Neural progenitor cell (in vitro differentiated cells): ENCODE data around the gene MTMR6. TPM values are rescaled to one million over a fixed set of nuclear protein-coding genes. Genes with fewer than 3 reads are reported as not detected.

Experiments used
- DNase-seq: peaks from one replicate; pipeline ENCODE4 v3.0.0-alpha.2; 2016; ENCODE audit warnings: low spot score
- H2AFZ ChIP-seq: fragments of 200-600 bp; sonication (generic); replicated peaks from 2 replicates; pipeline ENCODE4 v1.6.1; 2016; ENCODE audit warnings: antibody characterized with exemption
- H3F3A ChIP-seq: fragments of 200-600 bp; sonication (generic); 2 replicates; pipeline ENCODE4 v1.6.1; 2016; ENCODE audit warnings: antibody characterized with exemption, low read depth
- H3K27ac ChIP-seq: fragments of 200-600 bp; sonication (generic); 2 replicates; pipeline ENCODE4 v1.5.1; 2016; ENCODE audit warnings: mild to moderate bottlenecking
- H3K27me3 ChIP-seq: fragments of 200-600 bp; sonication (generic); 2 replicates; pipeline ENCODE4 v1.6.1; 2016; ENCODE audit warnings: mild to moderate bottlenecking, moderate library complexity
- H3K36me3 ChIP-seq: fragments of 200-600 bp; sonication (generic); 2 replicates; pipeline ENCODE4 v1.5.1; 2016
- H3K4me1 ChIP-seq: fragments of 200-600 bp; sonication (generic); 2 replicates; pipeline ENCODE4 v1.6.1; 2016; ENCODE audit warnings: mixed run types
- H3K4me2 ChIP-seq: fragments of 200-600 bp; sonication (generic); 2 replicates; pipeline ENCODE4 v1.6.1; 2016
- H3K4me3 ChIP-seq: fragments of 200-600 bp; sonication (generic); 2 replicates; pipeline ENCODE4 v1.5.1; 2016
- H3K79me2 ChIP-seq: fragments of 200-600 bp; sonication (generic); 2 replicates; pipeline ENCODE4 v1.6.1; 2016; ENCODE audit warnings: low read depth
- H3K9ac ChIP-seq: fragments of 200-600 bp; sonication (generic); 2 replicates; pipeline ENCODE4 v1.6.1; 2016
- H3K9me3 ChIP-seq: fragments of 200-600 bp; sonication (generic); 2 replicates; pipeline ENCODE4 v1.5.1; 2016; ENCODE audit warnings: low read depth
- H4K20me1 ChIP-seq: fragments of 200-600 bp; sonication (generic); 2 replicates; pipeline ENCODE4 v1.6.1; 2016; ENCODE audit warnings: low read depth
- H3K27ac Mint-ChIP-seq: 3 replicates; pipeline ENCODE4 v1.8.0; 2021; ENCODE audit warnings: mixed read lengths
- H3K27me3 Mint-ChIP-seq: 2 replicates; pipeline ENCODE4 v1.8.0; 2022; ENCODE audit warnings: low read depth, mild to moderate bottlenecking, inconsistent platforms, moderate library complexity, mixed read lengths; ENCODE audit not compliant: insufficient read depth
- H3K36me3 Mint-ChIP-seq: 3 replicates; pipeline ENCODE4 v1.8.0; 2021; ENCODE audit warnings: mixed read lengths
- H3K4me1 Mint-ChIP-seq: 3 replicates; pipeline ENCODE4 v1.8.0; 2021; ENCODE audit warnings: mixed read lengths
- H3K4me3 Mint-ChIP-seq: 3 replicates; pipeline ENCODE4 v1.8.0; 2021; ENCODE audit warnings: mild to moderate bottlenecking, moderate library complexity, mixed read lengths
- H3K9me3 Mint-ChIP-seq: 3 replicates; pipeline ENCODE4 v1.8.0; 2020; ENCODE audit warnings: mixed read lengths
- EZH2 ChIP-seq: fragments of 200-600 bp; sonication (generic); IDR thresholded peaks from 2 replicates; pipeline ENCODE4 v1.6.1; 2017; ENCODE audit warnings: antibody characterized with exemption, mild to moderate bottlenecking, moderate library complexity
- EZH2phosphoT487 ChIP-seq: fragments of 200-600 bp; sonication (generic); IDR thresholded peaks from 2 replicates; pipeline ENCODE4 v1.6.1; 2017; ENCODE audit warnings: antibody characterized with exemption
- total RNA-seq: library from RNA; depleted of rRNA; stranded (reverse); fragments of >200 nt; gene quantifications from 2 replicates; pipeline ENCODE4 v1.2.3, GENCODE V29; 2015; ENCODE audit warnings: low replicate concordance
- TF ChIP-seq, protein P1 (sequence below): fragments of 200-600 bp; sonication (generic); IDR thresholded peaks from 2 replicates; pipeline ENCODE4 v1.5.1; 2017; ENCODE audit warnings: antibody characterized with exemption, mild to moderate bottlenecking

MTMR6 gene
- total RNA-seq, 1 donor from 2014 or later: 19.1 TPM

DNA sequence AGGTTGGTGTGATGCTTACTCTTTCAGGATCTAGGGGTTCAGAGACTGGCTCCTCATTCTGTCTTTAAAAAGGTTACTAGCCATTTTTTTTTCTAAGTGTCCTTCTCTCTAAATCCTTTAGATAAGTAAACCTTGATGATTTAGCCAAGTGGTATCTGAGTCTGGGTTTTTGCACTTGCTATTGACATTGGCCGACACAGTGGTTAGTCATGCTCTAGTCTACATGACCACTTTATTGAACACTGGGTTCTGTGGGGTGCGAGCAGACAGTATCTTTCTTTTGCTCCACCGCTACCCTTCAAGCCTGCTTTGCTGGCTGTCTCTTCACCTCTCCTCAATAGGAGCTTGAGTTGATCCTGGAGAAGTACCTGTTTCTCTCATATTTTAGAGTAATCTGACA lies 7.9 kb upstream of the MTMR6 start:
- Histone ChIP-seq H3K9ac (no peak overlapping the region), H3K36me3 (no peaks in the 10 kb centered on the region), H4K20me1 (no peaks in the 10 kb centered on the region), H3K79me2 (no peaks in the 10 kb centered on the region), H3F3A (no peaks in the 10 kb centered on the region), H3K4me3 (no peak overlapping the region), H3K4me2 (no peak overlapping the region), H3K27ac (no peak overlapping the region), H3K4me1 (no peaks in the 10 kb centered on the region), H3K9me3 (no peaks in the 10 kb centered on the region), H2AFZ (no peak overlapping the region), H3K27me3 (peaks cover 64% of the 10 kb centered on the region)
- DNase-seq: no peak
- Mint-ChIP-seq H3K27ac (no peak overlapping the region), H3K27me3 (peaks cover 2% of the 10 kb centered on the region), H3K4me1 (peaks cover 3% of the 10 kb centered on the region), H3K36me3 (no peaks in the 10 kb centered on the region), H3K4me3 (no peak overlapping the region), H3K9me3 (no peaks in the 10 kb centered on the region)
- TF ChIP-seq EZH2phosphoT487: no peak
- TF ChIP-seq, protein P1, sequence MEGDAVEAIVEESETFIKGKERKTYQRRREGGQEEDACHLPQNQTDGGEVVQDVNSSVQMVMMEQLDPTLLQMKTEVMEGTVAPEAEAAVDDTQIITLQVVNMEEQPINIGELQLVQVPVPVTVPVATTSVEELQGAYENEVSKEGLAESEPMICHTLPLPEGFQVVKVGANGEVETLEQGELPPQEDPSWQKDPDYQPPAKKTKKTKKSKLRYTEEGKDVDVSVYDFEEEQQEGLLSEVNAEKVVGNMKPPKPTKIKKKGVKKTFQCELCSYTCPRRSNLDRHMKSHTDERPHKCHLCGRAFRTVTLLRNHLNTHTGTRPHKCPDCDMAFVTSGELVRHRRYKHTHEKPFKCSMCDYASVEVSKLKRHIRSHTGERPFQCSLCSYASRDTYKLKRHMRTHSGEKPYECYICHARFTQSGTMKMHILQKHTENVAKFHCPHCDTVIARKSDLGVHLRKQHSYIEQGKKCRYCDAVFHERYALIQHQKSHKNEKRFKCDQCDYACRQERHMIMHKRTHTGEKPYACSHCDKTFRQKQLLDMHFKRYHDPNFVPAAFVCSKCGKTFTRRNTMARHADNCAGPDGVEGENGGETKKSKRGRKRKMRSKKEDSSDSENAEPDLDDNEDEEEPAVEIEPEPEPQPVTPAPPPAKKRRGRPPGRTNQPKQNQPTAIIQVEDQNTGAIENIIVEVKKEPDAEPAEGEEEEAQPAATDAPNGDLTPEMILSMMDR: no peak
- no peak for TF ChIP-seq EZH2

DNA sequence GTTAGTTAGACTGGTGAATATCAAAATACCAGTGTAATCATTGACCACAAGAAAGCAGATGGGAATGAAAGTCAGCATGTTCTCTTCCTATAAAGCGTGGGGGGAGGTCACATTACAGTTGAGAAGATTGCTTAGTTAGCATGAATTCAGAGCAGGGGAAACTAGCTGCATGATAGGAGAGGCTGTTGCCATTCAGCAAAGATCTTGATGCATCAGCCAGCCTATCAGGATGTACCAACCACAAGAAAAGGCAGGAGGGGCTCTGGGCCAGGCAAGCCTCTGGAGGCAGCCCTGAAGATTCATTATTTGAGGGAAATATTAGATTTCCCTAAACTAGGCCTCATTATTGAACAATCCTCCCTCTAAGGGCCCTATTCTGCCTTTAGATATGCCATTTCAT lies 5.0 kb upstream of the MTMR6 start:
- Histone ChIP-seq H2AFZ (peak overlapping the region; percentile 91), H3K36me3 (no peaks in the 10 kb centered on the region), H3F3A (no peaks in the 10 kb centered on the region), H3K9me3 (no peaks in the 10 kb centered on the region), H4K20me1 (no peaks in the 10 kb centered on the region), H3K9ac (no peak overlapping the region), H3K27me3 (peaks cover 62% of the 10 kb centered on the region), H3K4me1 (no peaks in the 10 kb centered on the region), H3K79me2 (no peaks in the 10 kb centered on the region), H3K4me2 (no peak overlapping the region), H3K27ac (no peak overlapping the region), H3K4me3 (no peak overlapping the region)
- no peaks in the 10 kb centered on the region for H3K36me3 Mint-ChIP-seq
- no peaks in the 10 kb centered on the region for H3K9me3 Mint-ChIP-seq
- no peak overlapping the region for H3K27ac Mint-ChIP-seq
- peaks cover 3% of the 10 kb centered on the region for H3K4me1 Mint-ChIP-seq
- peaks cover 2% of the 10 kb centered on the region for H3K27me3 Mint-ChIP-seq
- DNase-seq: no peak
- H3K4me3 Mint-ChIP-seq: no peak overlapping the region
- TF ChIP-seq EZH2phosphoT487: no peak
- no peak for TF ChIP-seq EZH2
- TF ChIP-seq, protein P1: no peak

DNA sequence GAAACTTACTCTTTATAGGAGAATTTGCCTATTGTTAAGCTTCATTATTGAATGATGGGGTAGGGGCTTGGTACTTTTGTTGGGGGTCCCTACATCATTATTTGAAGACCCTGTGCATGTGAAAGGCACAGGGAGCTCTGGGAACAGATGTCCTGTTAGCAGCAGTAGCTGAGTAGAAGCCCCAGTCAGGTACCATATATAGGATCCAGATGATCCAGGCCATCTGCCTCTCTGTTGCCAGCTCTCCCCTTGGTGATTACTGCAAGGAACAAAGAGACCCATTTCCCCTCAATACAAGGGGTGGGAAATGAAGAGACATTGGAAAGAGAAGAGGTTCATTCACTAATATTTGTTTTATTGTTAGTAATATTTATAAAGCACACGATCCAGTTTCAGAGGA lies 4.4 kb upstream of the MTMR6 start:
- H2AFZ ChIP-seq: peak overlapping the region; percentile 91
- peaks cover 3% of the 10 kb centered on the region for H3K27me3 Mint-ChIP-seq
- H4K20me1 ChIP-seq: no peaks in the 10 kb centered on the region
- no peak overlapping the region for H3K4me3 ChIP-seq
- H3K27me3 ChIP-seq: peaks cover 56% of the 10 kb centered on the region
- no peaks in the 10 kb centered on the region for H3K9me3 Mint-ChIP-seq
- H3K9me3 ChIP-seq: no peaks in the 10 kb centered on the region
- no peaks in the 10 kb centered on the region for H3K4me1 ChIP-seq
- peaks cover 6% of the 10 kb centered on the region for H3F3A ChIP-seq
- peaks cover 3% of the 10 kb centered on the region for H3K4me1 Mint-ChIP-seq
- H3K79me2 ChIP-seq: peaks cover 2% of the 10 kb centered on the region
- no peak overlapping the region for H3K4me2 ChIP-seq
- H3K36me3 ChIP-seq: no peaks in the 10 kb centered on the region
- no peak overlapping the region for H3K27ac ChIP-seq
- H3K27ac Mint-ChIP-seq: no peak overlapping the region
- no peak overlapping the region for H3K4me3 Mint-ChIP-seq
- DNase-seq: no peak
- TF ChIP-seq, protein P1: no peak
- TF ChIP-seq EZH2phosphoT487: no peak
- no peak for TF ChIP-seq EZH2
- no peaks in the 10 kb centered on the region for H3K36me3 Mint-ChIP-seq
- H3K9ac ChIP-seq: no peak overlapping the region

DNA sequence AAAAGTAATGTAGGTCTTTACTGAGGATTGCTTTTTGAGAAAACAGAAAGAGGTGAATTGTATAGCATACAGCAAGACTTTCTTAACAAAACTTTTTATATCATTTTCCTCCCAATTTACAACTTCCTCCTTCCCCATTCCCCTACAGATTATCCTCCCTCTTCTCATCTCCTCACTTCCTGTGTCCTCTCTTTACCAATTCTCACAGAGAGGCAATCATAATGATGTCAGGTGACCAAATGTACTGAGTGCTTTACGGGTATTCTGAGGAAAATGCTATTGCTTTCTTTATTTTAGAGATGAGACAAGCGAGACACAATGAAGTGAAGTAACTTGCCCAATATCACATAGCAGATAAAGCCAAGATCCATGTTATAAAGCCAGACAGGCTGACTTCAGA lies 1.7 kb upstream of the MTMR6 start:
- H2AFZ ChIP-seq: no peak overlapping the region
- no peak overlapping the region for H3K4me2 ChIP-seq
- peaks cover 8% of the 10 kb centered on the region for H3F3A ChIP-seq
- H3K36me3 ChIP-seq: no peaks in the 10 kb centered on the region
- no peak overlapping the region for H3K27ac ChIP-seq
- no peak overlapping the region for H3K4me3 ChIP-seq
- Mint-ChIP-seq H3K27ac (no peak overlapping the region), H3K4me1 (peaks cover 17% of the 10 kb centered on the region), H3K4me3 (no peak overlapping the region), H3K27me3 (peaks cover 3% of the 10 kb centered on the region), H3K9me3 (no peaks in the 10 kb centered on the region), H3K36me3 (peaks cover 2% of the 10 kb centered on the region)
- H3K27me3 ChIP-seq: peaks cover 33% of the 10 kb centered on the region
- H3K9me3 ChIP-seq: no peaks in the 10 kb centered on the region
- DNase-seq: no peak
- TF ChIP-seq EZH2: no peak
- TF ChIP-seq, protein P1: no peak
- H3K79me2 ChIP-seq: peaks cover 23% of the 10 kb centered on the region
- H4K20me1 ChIP-seq: peaks cover 2% of the 10 kb centered on the region
- H3K4me1 ChIP-seq: peaks cover 5% of the 10 kb centered on the region
- H3K9ac ChIP-seq: no peak overlapping the region
